ENCODE data around the gene GJB4.

GJB4 gene

DNA sequence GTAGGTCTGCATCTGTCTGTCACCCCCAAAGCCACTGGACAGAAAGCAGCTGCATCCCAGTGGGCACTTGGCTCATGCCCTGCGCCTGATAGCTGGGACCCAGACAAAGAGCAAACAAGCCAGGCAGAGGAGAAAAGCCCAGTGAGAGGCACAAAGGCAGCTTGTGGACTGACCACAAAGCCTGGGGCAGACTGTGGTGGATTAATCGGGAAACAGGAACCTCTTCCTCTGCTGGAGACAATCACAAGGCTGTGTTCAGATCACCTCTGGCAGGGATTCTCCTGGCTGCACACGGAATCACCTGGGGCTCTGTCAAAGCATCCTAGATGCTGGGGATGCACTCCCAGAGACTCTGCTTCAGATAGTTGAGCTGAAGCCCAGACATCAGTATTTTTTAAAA lies 19.9 kb upstream of the GJB4 start:
- TF ChIP-seq CTCF (IDR thresholded peaks at IDR 0.05; ENCODE audit: control extremely low read depth, extremely low read depth, low read depth, missing control alignments): no peak
- DNase-seq (ENCODE audit: extremely low spot score): no peak
- POLR2A ChIA-PET: no interaction called here
- CTCF ChIA-PET: interaction anchor here (1.2 to 1.4 kb wide), 2 partner anchors 14 to 1106 kb away, joined by 3 to 4 read pairs; no protein-coding TSS in a partner anchor

DNA sequence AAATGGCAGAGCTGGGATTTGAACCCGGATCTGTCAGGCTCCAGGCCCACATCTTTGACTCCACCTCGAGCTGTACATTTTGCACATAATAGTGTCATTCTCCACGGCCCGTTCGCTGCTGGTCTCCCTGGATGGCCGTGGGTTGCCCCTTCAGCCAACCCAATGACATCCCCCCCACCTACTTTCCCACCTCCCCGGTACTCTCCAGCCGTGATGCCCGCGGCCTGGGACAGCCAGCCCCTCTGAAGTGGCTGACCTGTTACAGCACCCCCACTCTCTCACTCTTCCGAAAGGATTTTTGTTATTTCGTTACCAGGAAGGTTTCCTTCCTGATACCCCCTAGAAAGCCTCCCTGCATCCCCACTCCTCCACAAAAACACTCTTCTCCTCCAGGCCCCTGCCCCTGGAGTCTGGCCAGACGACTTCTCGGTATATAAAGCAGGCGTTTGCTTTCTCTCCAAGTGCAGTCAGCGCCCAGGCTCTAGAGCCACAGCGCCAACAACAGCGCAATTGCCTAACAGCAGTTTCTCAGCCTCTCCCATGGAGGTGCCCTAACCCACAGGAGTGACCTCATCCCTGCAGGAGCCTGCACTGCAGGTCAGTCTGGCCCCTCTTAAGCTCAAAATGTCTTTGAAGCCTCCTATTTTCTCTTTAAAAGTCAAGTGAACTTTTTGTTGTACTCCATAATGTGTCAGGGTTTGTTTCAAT lies 19.2 kb upstream of the GJB4 start:
- TF ChIP-seq CTCF (IDR thresholded peaks at IDR 0.05; ENCODE audit: control extremely low read depth, extremely low read depth, low read depth, missing control alignments): no peak
- ChIA-PET POLR2A (no interaction called here), CTCF (interaction anchor here (1.4 to 3.3 kb wide), 2 partner anchors 17 to 1107 kb away, joined by 4 to 13 read pairs; no protein-coding TSS in a partner anchor)
- no peak for DNase-seq (ENCODE audit: extremely low spot score)

DNA sequence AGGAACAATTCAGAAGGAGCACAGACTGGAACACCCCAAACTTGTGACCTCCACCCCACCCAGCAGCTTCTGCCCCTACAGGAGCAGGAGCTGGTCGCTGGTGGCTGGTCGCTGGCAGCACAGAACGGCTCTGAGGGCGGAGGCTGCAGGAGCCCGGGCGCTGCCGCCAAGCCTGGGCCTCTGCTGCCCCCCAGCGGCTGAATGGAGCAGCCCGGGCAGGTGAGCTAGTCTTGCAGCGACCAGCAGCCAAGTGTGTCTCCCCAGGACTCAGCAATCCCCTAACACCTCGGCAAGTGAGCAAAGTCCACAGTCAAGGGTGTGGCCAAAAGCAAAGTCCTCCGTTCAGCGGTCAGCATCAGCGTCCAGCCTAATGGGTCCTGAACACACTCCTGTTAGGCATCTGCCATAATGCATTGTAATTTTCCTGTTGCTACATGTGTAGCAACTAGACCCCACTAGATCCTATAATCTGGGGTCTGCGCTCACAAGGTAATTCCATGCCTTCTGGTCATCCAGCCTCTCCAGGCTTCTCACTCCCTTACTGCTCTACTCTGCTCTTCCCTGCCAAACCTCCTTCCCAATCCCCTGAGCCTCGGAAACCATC lies 16.8 kb upstream of the GJB4 start:
- peak; percentile 90 for DNase-seq (ENCODE audit: extremely low spot score)
- CTCF ChIA-PET: interaction anchor here (0.6 to 4.2 kb wide), 36 partner anchors 8 to 1134 kb away, joined by 3 to 31 read pairs (median 4); partner anchors contain the start of genes GJB4 and GJB5
- POLR2A ChIA-PET: no interaction called here
- peak; percentile 97 for TF ChIP-seq CTCF (IDR thresholded peaks at IDR 0.05; ENCODE audit: control extremely low read depth, extremely low read depth, low read depth, missing control alignments)

DNA sequence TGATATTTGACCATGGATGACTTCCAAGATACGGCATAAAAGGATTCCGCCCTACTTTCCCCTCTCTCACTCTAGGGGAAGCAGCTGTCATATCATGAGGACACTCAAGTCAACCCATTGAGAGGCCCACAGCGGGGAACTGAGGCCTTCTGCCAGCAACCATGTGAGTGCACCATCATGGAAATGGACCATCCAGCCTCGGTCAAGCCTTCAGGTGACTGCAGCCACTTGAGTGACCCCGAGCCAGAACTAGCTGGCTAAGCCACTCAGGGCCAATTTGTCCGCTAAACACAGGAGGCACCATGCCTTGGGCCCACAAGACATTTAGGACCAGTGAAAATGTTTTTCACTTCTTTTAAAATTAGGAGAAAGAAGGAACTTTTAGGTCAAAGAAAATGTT lies 15.8 kb upstream of the GJB4 start:
- DNase-seq (ENCODE audit: extremely low spot score): no peak
- no peak for TF ChIP-seq CTCF (IDR thresholded peaks at IDR 0.05; ENCODE audit: control extremely low read depth, extremely low read depth, low read depth, missing control alignments)
- POLR2A ChIA-PET: no interaction called here
- CTCF ChIA-PET: interaction anchor here (1.0 to 4.2 kb wide), 17 partner anchors 9 to 1111 kb away, joined by 3 to 31 read pairs (median 7); partner anchors contain the start of genes GJB4 and GJB5

DNA sequence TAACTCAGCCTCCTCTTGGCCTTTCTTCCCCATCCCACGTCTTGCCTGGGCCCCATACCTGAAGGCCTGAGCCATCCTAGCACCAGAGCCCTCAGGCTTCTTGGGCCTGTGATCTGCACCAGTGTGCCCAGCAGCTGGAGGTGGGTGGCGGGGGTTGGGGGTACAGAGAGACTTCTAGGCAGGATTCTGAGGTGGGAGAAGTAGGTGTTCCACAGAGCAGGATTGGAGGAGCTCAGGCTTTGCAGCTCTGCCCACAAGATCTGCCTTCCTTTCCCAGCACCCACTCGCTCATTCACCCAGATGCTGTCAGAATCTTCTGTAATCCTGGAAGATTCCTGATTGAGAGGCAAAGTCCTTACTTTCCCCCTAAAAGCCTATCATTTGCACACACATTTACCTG lies 14.7 kb upstream of the GJB4 start:
- TF ChIP-seq CTCF (IDR thresholded peaks at IDR 0.05; ENCODE audit: control extremely low read depth, extremely low read depth, low read depth, missing control alignments): no peak
- ChIA-PET CTCF (interaction anchor here (1.0 to 4.2 kb wide), 5 partner anchors 10 to 1112 kb away, joined by 3 to 31 read pairs (median 25); no protein-coding TSS in a partner anchor), POLR2A (no interaction called here)
- no peak for DNase-seq (ENCODE audit: extremely low spot score)

- no peak for DNase-seq (ENCODE audit: extremely low spot score)
- ChIA-PET CTCF (interaction anchor here (0.8 kb wide), 1 partner anchor 633 kb away, joined by 3 read pairs; no protein-coding TSS in a partner anchor), POLR2A (no interaction called here)
- TF ChIP-seq CTCF (IDR thresholded peaks at IDR 0.05; ENCODE audit: control extremely low read depth, extremely low read depth, low read depth, missing control alignments): no peak
Measured at GRCh38 chr1:34745666-34746065, 13.9 kb upstream of the GJB4 start.
